Lung (tissue), 12 donors: ENCODE data around the gene RALA. TPM values are rescaled to one million over a fixed set of nuclear protein-coding genes. Genes with fewer than 3 reads are reported as not detected.

Experiments
- ATAC-seq: fragments of 200-7000 bp; cut with Tn5 transposase; one replicate; pipeline ENCODE4 v1.9.1; 2020; ENCODE audit warnings: moderate number of reproducible peaks; ENCODE audit not compliant: insufficient read depth, low FRiP score
- DNase-seq, 3 donors: peaks; one replicate each; pipeline ENCODE4 v3.0.0-alpha.2; 2013 to 2017
- H3K27ac ChIP-seq, 2 donors: one replicate each; pipeline ENCODE4 v1.5.1; 2013; ENCODE audit warnings: mild to moderate bottlenecking in 2 of 2, moderate library complexity in 2 of 2, control low read depth in 1 of 2, inconsistent platforms in 1 of 2, low read depth in 1 of 2, low read length in 1 of 2
- H3K27me3 ChIP-seq, 3 donors: one replicate each; pipeline ENCODE4 v1.5.1; 2013; ENCODE audit warnings: low read length in 2 of 3; ENCODE audit not compliant: control insufficient read depth in 3 of 3, insufficient read depth in 3 of 3
- H3K36me3 ChIP-seq, 4 donors: one replicate each; pipeline ENCODE4 v1.5.1; 2013; ENCODE audit warnings: low read length in 4 of 4, mild to moderate bottlenecking in 1 of 4, moderate library complexity in 1 of 4; ENCODE audit not compliant: control insufficient read depth in 4 of 4, insufficient read depth in 4 of 4
- H3K4me1 ChIP-seq, 5 donors: one replicate each; pipeline ENCODE4 v1.5.1; 2013; ENCODE audit warnings: low read length in 5 of 5, mild to moderate bottlenecking in 2 of 5, moderate library complexity in 1 of 5; ENCODE audit not compliant: control insufficient read depth in 5 of 5, insufficient read depth in 5 of 5
- H3K4me3 ChIP-seq: one replicate; pipeline ENCODE4 v1.5.1; 2013; ENCODE audit warnings: mild to moderate bottlenecking, control low read depth, moderate library complexity
- H3K9ac ChIP-seq, 2 donors: one replicate each; pipeline ENCODE4 v1.5.1; 2013; ENCODE audit warnings: low read length in 2 of 2, control low read depth in 1 of 2; ENCODE audit not compliant: insufficient read depth in 1 of 2
- H3K9me3 ChIP-seq, 4 donors: one replicate each; pipeline ENCODE4 v1.5.1; 2013; ENCODE audit warnings: low read length in 3 of 4, mild to moderate bottlenecking in 1 of 4, moderate library complexity in 1 of 4; ENCODE audit not compliant: control insufficient read depth in 4 of 4, insufficient read depth in 3 of 4
- CTCF ChIP-seq: IDR thresholded peaks from 2 replicates; pipeline ENCODE4 v1.5.1; 2012; ENCODE audit warnings: mild to moderate bottlenecking; ENCODE audit errors: control extremely low read depth, extremely low read depth
- WGBS, 2 donors: extraction: QIAGEN DNeasy Blood & Tissue Kit; methylation state at CpG; one replicate each; pipeline ENCODE4 v1.1.7; 2013; 5-methylcytosine and 5-hydroxymethylcytosine counted together
- polyA plus RNA-seq, 2 donors: library from polyadenylated mRNA; stranded (reverse); fragments of 200-250 nt; gene quantifications; one replicate each; pipeline ENCODE4 v1.2.1, GENCODE V29; 2013
- total RNA-seq, 2 donors: library from RNA; depleted of rRNA in 1 of 2; stranded (reverse); fragments of >200 nt in 1 of 2; gene quantifications; one replicate each; pipeline ENCODE4 v1.2.1, GENCODE V29; 2014 to 2021
- donor health status: control.
- donor health status: control.
- donor health status: Bipolar disorder and iron deficiency.
- donor health status: healthy.
- donor health status: DM: yes; HTN: yes; CAD: no.

The RALA gene
- total and polyA plus RNA-seq, 4 donors = 29.5 to 41.0 (median 30.6) TPM

DNA sequence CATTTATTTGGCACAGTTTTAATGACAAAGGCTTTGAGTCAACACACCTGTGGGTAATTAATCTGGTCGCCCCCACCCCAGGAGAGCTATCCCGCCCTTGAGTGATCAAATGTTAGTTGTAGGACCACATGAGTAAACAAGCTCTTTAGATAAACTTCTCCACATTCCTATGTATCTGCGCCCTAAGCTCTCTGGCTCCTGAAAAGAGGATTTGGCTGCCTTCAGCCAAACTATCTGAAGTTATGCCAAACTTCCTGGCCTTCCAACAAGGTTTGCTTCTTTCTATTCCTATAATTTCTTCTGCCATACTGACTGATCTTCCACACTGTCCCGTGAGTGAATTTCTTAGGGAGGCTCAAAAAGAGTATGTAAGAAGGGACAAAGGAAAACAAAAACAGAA lies 134.2 kb downstream of the RALA start:
- H3K9me3 ChIP-seq = no peaks in the 10 kb centered on the region
- DNase-seq (no peak), ATAC-seq (no peak)
- WGBS, 2 donors = 73 to 89% methylated on average over 4 of the region's 4 CpGs
- no peak for TF ChIP-seq CTCF
- peaks cover 2 to 19% (median 6%) of the 10 kb centered on the region in 5 donors for H3K4me1 ChIP-seq
- H3K9ac ChIP-seq = no peak overlapping the region
- H3K27ac ChIP-seq = no peak overlapping the region
- H3K4me3 ChIP-seq = no peak overlapping the region
- no peaks in the 10 kb centered on the region for H3K27me3 ChIP-seq
- H3K36me3 ChIP-seq = no peaks in the 10 kb centered on the region

Other genes with a start within 250 kb of the RALA start
- gene YAE1, start 57.2 kb upstream of the RALA start, total RNA-seq = 10 to 100 TPM; 15.4 to 31.7 TPM
- gene YAE1, start 57.2 kb upstream of the RALA start, polyA plus RNA-seq = 10 to 100 TPM; 15.5 to 35.0 TPM